GM19395 (cell line): ENCODE measurements around the gene FOXO3.

Source experiments
- ATAC-seq: cut with Tn5 transposase; IDR thresholded peaks from one replicate; pipeline ENCODE4 v1.9.1; 2021; ENCODE audit warnings: mild to moderate bottlenecking, moderate library complexity; ENCODE audit not compliant: unreplicated experiment

Gene FOXO3

GRCh38 chr6:108733706-108734265, 173.1 kb downstream of the FOXO3 start:
- ATAC-seq: no peak
